PC-3 (cell line): ENCODE measurements around the gene MTG1.

Source experiments
- EZH2phosphoT487 ChIP-seq: fragments of 300-600 bp; sonication (generic); IDR thresholded peaks from 2 replicates; pipeline ENCODE4 v1.6.1; 2018; ENCODE audit warnings: mild to moderate bottlenecking, antibody characterized with exemption, low read length, borderline replicate concordance
- TF ChIP-seq, protein P1 (sequence below): fragments of 300-600 bp; sonication (generic); conservative IDR thresholded peaks from 2 replicates; pipeline ENCODE4 v1.5.1; 2017; ENCODE audit warnings: antibody characterized with exemption, low read depth, mild to moderate bottlenecking, low read length

- TF ChIP-seq, protein P1, sequence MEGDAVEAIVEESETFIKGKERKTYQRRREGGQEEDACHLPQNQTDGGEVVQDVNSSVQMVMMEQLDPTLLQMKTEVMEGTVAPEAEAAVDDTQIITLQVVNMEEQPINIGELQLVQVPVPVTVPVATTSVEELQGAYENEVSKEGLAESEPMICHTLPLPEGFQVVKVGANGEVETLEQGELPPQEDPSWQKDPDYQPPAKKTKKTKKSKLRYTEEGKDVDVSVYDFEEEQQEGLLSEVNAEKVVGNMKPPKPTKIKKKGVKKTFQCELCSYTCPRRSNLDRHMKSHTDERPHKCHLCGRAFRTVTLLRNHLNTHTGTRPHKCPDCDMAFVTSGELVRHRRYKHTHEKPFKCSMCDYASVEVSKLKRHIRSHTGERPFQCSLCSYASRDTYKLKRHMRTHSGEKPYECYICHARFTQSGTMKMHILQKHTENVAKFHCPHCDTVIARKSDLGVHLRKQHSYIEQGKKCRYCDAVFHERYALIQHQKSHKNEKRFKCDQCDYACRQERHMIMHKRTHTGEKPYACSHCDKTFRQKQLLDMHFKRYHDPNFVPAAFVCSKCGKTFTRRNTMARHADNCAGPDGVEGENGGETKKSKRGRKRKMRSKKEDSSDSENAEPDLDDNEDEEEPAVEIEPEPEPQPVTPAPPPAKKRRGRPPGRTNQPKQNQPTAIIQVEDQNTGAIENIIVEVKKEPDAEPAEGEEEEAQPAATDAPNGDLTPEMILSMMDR: no peak
- no peak for TF ChIP-seq EZH2phosphoT487
Observed at GRCh38 chr10:133383551-133383950, 10.4 kb upstream of the MTG1 start.
